ENCODE measurements around the gene ALDH4A1. TPM values are rescaled to one million over a fixed set of nuclear protein-coding genes. Genes with fewer than 3 reads are reported as not detected.
"Not testable (repeated sequence)": the region's sequence is repeated elsewhere in the genome, so short reads cannot be mapped to it uniquely, and the experiment has no call there.

ALDH4A1 gene
- total RNA-seq, 1 donor from 2014 or later = 29.3 TPM

GRCh38 chr1:18907917-18908845 is 5.8 kb upstream of the ALDH4A1 start:
- ATAC-seq (ENCODE audit: poor library complexity) (peak; percentile 49), DNase-seq (peak; percentile 61)
- intact Hi-C loops (cut with DNase I) = no loop called here

GRCh38 chr1:18907021-18907916 is 4.9 kb upstream of the ALDH4A1 start:
- ATAC-seq (ENCODE audit: poor library complexity) (peak; percentile 21), DNase-seq (peak; percentile 74)
- intact Hi-C loops (cut with DNase I) = no loop called here

GRCh38 chr1:18903291-18903756 is 969 bp upstream of the ALDH4A1 start:
- intact Hi-C loops (cut with DNase I) = no loop called here
- DNase-seq = no peak
- ATAC-seq (ENCODE audit: poor library complexity) = no peak

- no peak for DNase-seq
- peak; percentile 3 for ATAC-seq (ENCODE audit: poor library complexity)
- intact Hi-C loops (cut with DNase I) = no loop called here
These were observed 318 bp downstream of the ALDH4A1 start for GRCh38 chr1:18901952-18902522.

GRCh38 chr1:18901147-18901951 is 1.0 kb downstream of the ALDH4A1 start:
- ATAC-seq (ENCODE audit: poor library complexity) = no peak
- intact Hi-C loops (cut with DNase I) = no loop called here
- no peak for DNase-seq

- no peak for DNase-seq
- intact Hi-C loops (cut with DNase I) = no loop called here
- ATAC-seq (ENCODE audit: poor library complexity) = no peak
These were observed 2.0 kb downstream of the ALDH4A1 start for GRCh38 chr1:18900303-18900841.

- ATAC-seq (ENCODE audit: poor library complexity) (no peak), DNase-seq (no peak)
- intact Hi-C loops (cut with DNase I) = loop anchor here (5.0 kb wide), 1 partner anchor 193 kb away; no protein-coding TSS in a partner anchor
These were observed 2.8 kb downstream of the ALDH4A1 start for GRCh38 chr1:18899363-18900049.

GRCh38 chr1:18898567-18898966 is 3.8 kb downstream of the ALDH4A1 start:
- ATAC-seq (ENCODE audit: poor library complexity) (no peak), DNase-seq (no peak)
- intact Hi-C loops (cut with DNase I) = loop anchor here (5.0 kb wide), 1 partner anchor 194 kb away; no protein-coding TSS in a partner anchor

GRCh38 chr1:18895317-18895716 is 7.0 kb downstream of the ALDH4A1 start:
- intact Hi-C loops (cut with DNase I) = loop anchor here (5.0 kb wide), 1 partner anchor 197 kb away; no protein-coding TSS in a partner anchor
- ATAC-seq (ENCODE audit: poor library complexity) (no peak), DNase-seq (no peak)

- DNase-seq (no peak), ATAC-seq (ENCODE audit: poor library complexity) (no peak)
- intact Hi-C loops (cut with DNase I) = no loop called here
These were observed 9.2 kb downstream of the ALDH4A1 start for GRCh38 chr1:18893120-18893519.

GRCh38 chr1:18891858-18892257 is 10.5 kb downstream of the ALDH4A1 start:
- intact Hi-C loops (cut with DNase I); DNase-seq; ATAC-seq (ENCODE audit: poor library complexity): not testable (repeated sequence)

- ATAC-seq (ENCODE audit: poor library complexity) (no peak), DNase-seq (no peak)
- intact Hi-C loops (cut with DNase I) = no loop called here
These were observed 11.0 kb downstream of the ALDH4A1 start for GRCh38 chr1:18891426-18891780.

- DNase-seq = no peak
- intact Hi-C loops (cut with DNase I) = no loop called here
- peak; percentile 29 for ATAC-seq (ENCODE audit: poor library complexity)
These were observed 11.5 kb downstream of the ALDH4A1 start for GRCh38 chr1:18890706-18891425.

GRCh38 chr1:18886003-18886335 is 16.4 kb downstream of the ALDH4A1 start:
- intact Hi-C loops (cut with DNase I) = no loop called here
- DNase-seq (no peak), ATAC-seq (ENCODE audit: poor library complexity) (no peak)

GRCh38 chr1:18885311-18886002 is 16.9 kb downstream of the ALDH4A1 start:
- DNase-seq (no peak), ATAC-seq (ENCODE audit: poor library complexity) (no peak)
- intact Hi-C loops (cut with DNase I) = no loop called here

- no peak for DNase-seq
- no peak for ATAC-seq (ENCODE audit: poor library complexity)
- intact Hi-C loops (cut with DNase I) = no loop called here
These were observed 17.6 kb downstream of the ALDH4A1 start for GRCh38 chr1:18884727-18885126.
